Endothelial cell of umbilical vein (primary cell): ENCODE data around the gene SYCP3.

Experiments used
- CTCF ChIP-seq, 2 donors: IDR thresholded peaks; 1 replicate in 1 of 2; 2 replicates in 1 of 2; pipeline ENCODE4 v1.5.1; 2011; ENCODE audit warnings: low read length in 2 of 2, mild to moderate bottlenecking in 2 of 2, moderate library complexity in 2 of 2, control low read depth in 1 of 2, inconsistent platforms in 1 of 2, low read depth in 1 of 2; ENCODE audit not compliant: insufficient read depth in 1 of 2; ENCODE audit errors: extremely low read depth in 1 of 2
- POLR2A ChIP-seq: IDR thresholded peaks from 2 replicates; pipeline ENCODE4 v1.6.1; 2012; ENCODE audit warnings: low read depth, mild to moderate bottlenecking, control low read depth, low read length

- TF ChIP-seq POLR2A = no peak
- no peak for TF ChIP-seq CTCF (IDR thresholded peaks at IDR 0.05; ENCODE audit: extremely low read depth in 1 of 2, insufficient read depth in 1 of 2, low read depth in 1 of 2, low read length in 2 of 2)
Measured at GRCh38 chr12:101680240-101680639, 59.0 kb downstream of the SYCP3 start.
